Calu3 (cell line): ENCODE results near the gene B9D1. TPM values are rescaled to one million over a fixed set of nuclear protein-coding genes. Genes with fewer than 3 reads are reported as not detected.

ENCODE experiments used
- BruUV-seq: library from RNA; stranded (reverse); fragments of 400-500 nt; replicated peaks from 2 replicates; lab custom pipeline; 2021; lab: Mats Ljungman, UMichigan
- CTCF ChIA-PET: fragments of 300-600 bp; sonication (Branson Sonifier 250); formaldehyde crosslinking; loops from one replicate; lab custom pipeline; 2022; ENCODE audit warnings: antibody characterized with exemption; lab: Charles Lee
- DNase-seq: peaks from one replicate; pipeline ENCODE4 v3.0.0; 2022
- H3K27ac Mint-ChIP-seq: one replicate; pipeline ENCODE4 v1.8.0; 2022; ENCODE audit warnings: mixed read lengths; ENCODE audit not compliant: unreplicated experiment
- H3K27me3 Mint-ChIP-seq: one replicate; pipeline ENCODE4 v1.8.0; 2022; ENCODE audit warnings: mixed read lengths; ENCODE audit not compliant: unreplicated experiment
- H3K36me3 Mint-ChIP-seq: one replicate; pipeline ENCODE4 v1.8.0; 2022; ENCODE audit warnings: mild to moderate bottlenecking, moderate library complexity, mixed read lengths; ENCODE audit not compliant: insufficient read depth, unreplicated experiment
- H3K4me1 Mint-ChIP-seq: one replicate; pipeline ENCODE4 v1.8.0; 2022; ENCODE audit warnings: mild to moderate bottlenecking, low read depth, mixed read lengths; ENCODE audit not compliant: unreplicated experiment
- H3K4me3 Mint-ChIP-seq: one replicate; pipeline ENCODE4 v1.8.0; 2022; ENCODE audit warnings: mild to moderate bottlenecking, low read depth, moderate library complexity, mixed read lengths; ENCODE audit not compliant: unreplicated experiment
- H3K9me3 Mint-ChIP-seq: one replicate; pipeline ENCODE4 v1.8.0; 2022; ENCODE audit warnings: low read depth, mixed read lengths; ENCODE audit not compliant: unreplicated experiment
- intact Hi-C: fragments of 100-400 bp; cut with micrococcal nuclease; formaldehyde crosslinking; loops from one replicate; pipeline ENCODE4 v1.10.0; 2022; ENCODE audit not compliant: unreplicated experiment
- total RNA-seq: library from RNA; stranded (reverse); gene quantifications from 2 replicates; pipeline ENCODE4 v1.2.3, GENCODE V29; 2022
- TF ChIP-seq, protein P1 (sequence below): fragments of 200-600 bp; IDR thresholded peaks from one replicate; pipeline ENCODE4 v1.8.0; 2022; ENCODE audit warnings: antibody characterized with exemption; ENCODE audit not compliant: unreplicated experiment

Gene B9D1
- total RNA-seq, 1 experiment from 2014 or later, result 14.1 TPM

- intact Hi-C loops, result no loop called here
- CTCF ChIA-PET, result no interaction called here
- Mint-ChIP-seq H3K9me3 (no peaks in the 10 kb centered on the region), H3K4me3 (no peak overlapping the region), H3K27ac (no peak overlapping the region), H3K4me1 (no peaks in the 10 kb centered on the region), H3K36me3 (no peaks in the 10 kb centered on the region), H3K27me3 (peaks cover 31% of the 10 kb centered on the region)
- DNase-seq, result no peak
- no TSS peak for BruUV-seq
- TF ChIP-seq, protein P1, sequence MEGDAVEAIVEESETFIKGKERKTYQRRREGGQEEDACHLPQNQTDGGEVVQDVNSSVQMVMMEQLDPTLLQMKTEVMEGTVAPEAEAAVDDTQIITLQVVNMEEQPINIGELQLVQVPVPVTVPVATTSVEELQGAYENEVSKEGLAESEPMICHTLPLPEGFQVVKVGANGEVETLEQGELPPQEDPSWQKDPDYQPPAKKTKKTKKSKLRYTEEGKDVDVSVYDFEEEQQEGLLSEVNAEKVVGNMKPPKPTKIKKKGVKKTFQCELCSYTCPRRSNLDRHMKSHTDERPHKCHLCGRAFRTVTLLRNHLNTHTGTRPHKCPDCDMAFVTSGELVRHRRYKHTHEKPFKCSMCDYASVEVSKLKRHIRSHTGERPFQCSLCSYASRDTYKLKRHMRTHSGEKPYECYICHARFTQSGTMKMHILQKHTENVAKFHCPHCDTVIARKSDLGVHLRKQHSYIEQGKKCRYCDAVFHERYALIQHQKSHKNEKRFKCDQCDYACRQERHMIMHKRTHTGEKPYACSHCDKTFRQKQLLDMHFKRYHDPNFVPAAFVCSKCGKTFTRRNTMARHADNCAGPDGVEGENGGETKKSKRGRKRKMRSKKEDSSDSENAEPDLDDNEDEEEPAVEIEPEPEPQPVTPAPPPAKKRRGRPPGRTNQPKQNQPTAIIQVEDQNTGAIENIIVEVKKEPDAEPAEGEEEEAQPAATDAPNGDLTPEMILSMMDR, result no peak
Observed at GRCh38 chr17:19405114-19405513, 42.6 kb upstream of the B9D1 start.

DNA sequence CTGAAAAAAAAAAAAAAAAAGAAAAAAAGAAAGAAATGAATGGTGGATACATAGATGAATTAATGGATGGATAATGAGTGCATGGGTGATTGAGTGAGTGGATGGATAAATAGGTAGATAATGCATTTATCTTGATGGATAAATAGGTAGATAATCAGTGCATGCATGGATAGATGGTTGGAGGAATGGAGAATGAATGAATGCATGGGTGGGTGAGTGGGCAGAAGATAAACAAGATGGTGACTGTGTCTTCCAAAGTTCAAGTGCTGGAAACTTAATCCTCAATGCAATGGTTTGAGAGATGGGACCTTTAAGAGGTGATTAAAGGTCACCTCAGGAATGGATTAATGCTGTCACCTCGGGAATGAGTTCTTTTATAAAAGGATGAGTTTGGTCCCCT lies 41.7 kb upstream of the B9D1 start:
- CTCF ChIA-PET, result no interaction called here
- TF ChIP-seq, protein P1, result no peak

GRCh38 chr17:19403021-19403420 lies 40.5 kb upstream of the B9D1 start:
- CTCF ChIA-PET, result no interaction called here

More for the DNA sequence above, 41.7 kb upstream of the B9D1 start:
- Mint-ChIP-seq H3K9me3 (no peaks in the 10 kb centered on the region), H3K4me1 (no peaks in the 10 kb centered on the region), H3K27ac (no peak overlapping the region), H3K36me3 (no peaks in the 10 kb centered on the region), H3K27me3 (peaks cover 24% of the 10 kb centered on the region), H3K4me3 (no peak overlapping the region)
- no TSS peak for BruUV-seq
- DNase-seq, result no peak
- intact Hi-C loops, result no loop called here

DNA sequence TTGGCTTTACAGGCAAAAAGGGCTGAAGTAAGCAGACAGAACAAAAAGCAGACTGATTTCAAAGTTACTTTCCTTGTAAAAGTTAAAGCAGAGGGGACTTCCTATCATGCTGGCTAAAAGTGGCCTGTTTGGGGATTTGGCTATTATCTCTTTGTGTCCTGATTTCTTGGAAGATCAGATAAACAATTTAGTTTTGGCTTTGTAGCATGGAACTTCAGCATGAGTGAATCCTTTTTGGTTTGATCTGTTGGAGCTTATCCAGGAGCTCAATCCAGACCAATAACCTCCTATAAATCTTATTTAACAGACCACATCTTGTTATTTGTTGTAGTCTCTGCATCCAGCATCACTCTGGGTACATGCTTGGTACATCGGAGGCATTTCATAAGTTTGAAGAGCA lies 39.6 kb upstream of the B9D1 start:
- H3K4me3 Mint-ChIP-seq, result no peak overlapping the region
- H3K36me3 Mint-ChIP-seq, result no peaks in the 10 kb centered on the region
- CTCF ChIA-PET, result no interaction called here
- peaks cover 24% of the 10 kb centered on the region for H3K27me3 Mint-ChIP-seq
- H3K27ac Mint-ChIP-seq, result no peak overlapping the region
- no peaks in the 10 kb centered on the region for H3K9me3 Mint-ChIP-seq
- no peak for DNase-seq
- intact Hi-C loops, result no loop called here
- H3K4me1 Mint-ChIP-seq, result peaks cover 8% of the 10 kb centered on the region
- BruUV-seq, result no TSS peak
- TF ChIP-seq, protein P1, result no peak

More at GRCh38 chr17:19403021-19403420, 40.5 kb upstream of the B9D1 start:
- Mint-ChIP-seq H3K27me3 (peaks cover 24% of the 10 kb centered on the region), H3K4me1 (peaks cover 8% of the 10 kb centered on the region), H3K4me3 (no peak overlapping the region), H3K27ac (no peak overlapping the region), H3K36me3 (no peaks in the 10 kb centered on the region), H3K9me3 (no peaks in the 10 kb centered on the region)
- TF ChIP-seq, protein P1, result no peak
- BruUV-seq, result no TSS peak
- DNase-seq, result no peak
- intact Hi-C loops, result no loop called here
